ENCODE data around the gene TRH.

TRH gene

DNA sequence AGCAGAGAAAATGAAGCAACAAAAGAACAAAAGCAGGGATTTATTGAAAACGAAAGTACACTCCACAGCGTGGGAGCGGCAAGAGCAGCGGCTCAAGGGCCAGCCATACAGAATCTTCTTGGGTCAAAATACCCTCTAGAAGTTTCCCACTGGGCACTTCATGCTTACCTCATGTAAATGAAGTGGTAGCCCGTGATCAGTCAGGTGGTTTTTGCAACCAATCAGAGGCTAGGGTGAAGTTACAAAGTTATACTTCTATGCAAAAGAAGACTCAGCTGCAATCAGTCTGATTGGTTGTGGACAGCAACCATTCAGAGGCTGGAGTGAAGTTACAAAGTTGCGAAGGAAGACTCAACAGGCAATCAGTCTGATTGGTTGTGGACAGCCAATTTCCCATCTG lies 37.8 kb upstream of the TRH start:
- Histone ChIP-seq H3K27me3 (no peaks in the 10 kb centered on the region), H3K4me3 (ENCODE audit: low read depth, low read length) (peak overlapping the region; percentile 54), H3K9me3 (no peaks in the 10 kb centered on the region), H3K36me3 (no peaks in the 10 kb centered on the region), H3K4me1 (0 out of 2 replicates have a peak, but pooled peaks cover 3% of the 10 kb centered on the region)
- DNase-seq: peak; percentile 43
- TF ChIP-seq, protein P1, sequence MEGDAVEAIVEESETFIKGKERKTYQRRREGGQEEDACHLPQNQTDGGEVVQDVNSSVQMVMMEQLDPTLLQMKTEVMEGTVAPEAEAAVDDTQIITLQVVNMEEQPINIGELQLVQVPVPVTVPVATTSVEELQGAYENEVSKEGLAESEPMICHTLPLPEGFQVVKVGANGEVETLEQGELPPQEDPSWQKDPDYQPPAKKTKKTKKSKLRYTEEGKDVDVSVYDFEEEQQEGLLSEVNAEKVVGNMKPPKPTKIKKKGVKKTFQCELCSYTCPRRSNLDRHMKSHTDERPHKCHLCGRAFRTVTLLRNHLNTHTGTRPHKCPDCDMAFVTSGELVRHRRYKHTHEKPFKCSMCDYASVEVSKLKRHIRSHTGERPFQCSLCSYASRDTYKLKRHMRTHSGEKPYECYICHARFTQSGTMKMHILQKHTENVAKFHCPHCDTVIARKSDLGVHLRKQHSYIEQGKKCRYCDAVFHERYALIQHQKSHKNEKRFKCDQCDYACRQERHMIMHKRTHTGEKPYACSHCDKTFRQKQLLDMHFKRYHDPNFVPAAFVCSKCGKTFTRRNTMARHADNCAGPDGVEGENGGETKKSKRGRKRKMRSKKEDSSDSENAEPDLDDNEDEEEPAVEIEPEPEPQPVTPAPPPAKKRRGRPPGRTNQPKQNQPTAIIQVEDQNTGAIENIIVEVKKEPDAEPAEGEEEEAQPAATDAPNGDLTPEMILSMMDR (IDR thresholded peaks at IDR 0.05; ENCODE audit: low read depth, low read length): no peak

DNA sequence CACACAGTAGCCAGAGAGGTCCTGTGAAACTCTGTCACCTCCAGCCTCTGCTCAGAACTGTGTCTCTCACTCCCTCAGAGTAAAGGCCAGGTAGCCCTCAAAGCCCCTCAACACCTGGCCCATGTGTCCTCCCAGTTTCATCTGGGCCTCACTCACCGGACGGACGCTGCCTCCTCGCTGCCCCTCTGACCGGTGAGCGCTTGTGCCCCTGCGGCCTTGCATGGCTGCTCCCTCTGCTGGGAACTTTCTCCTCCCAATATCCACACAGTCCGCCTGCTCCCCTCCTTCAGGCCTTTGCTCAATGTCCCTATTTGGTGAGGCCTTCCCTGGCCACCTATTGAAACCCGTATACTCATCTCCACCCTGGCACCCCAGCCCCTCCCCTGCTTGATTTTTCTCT lies 36.8 kb upstream of the TRH start:
- no peak for DNase-seq
- TF ChIP-seq, protein P1 (IDR thresholded peaks at IDR 0.05; ENCODE audit: low read depth, low read length): no peak
- H3K27me3 ChIP-seq: no peaks in the 10 kb centered on the region
- no peaks in the 10 kb centered on the region for H3K9me3 ChIP-seq
- no peaks in the 10 kb centered on the region for H3K36me3 ChIP-seq
- 0 out of 2 replicates have a peak, but pooled peaks cover 3% of the 10 kb centered on the region for H3K4me1 ChIP-seq
- H3K4me3 ChIP-seq (ENCODE audit: low read depth, low read length): no peak overlapping the region

DNA sequence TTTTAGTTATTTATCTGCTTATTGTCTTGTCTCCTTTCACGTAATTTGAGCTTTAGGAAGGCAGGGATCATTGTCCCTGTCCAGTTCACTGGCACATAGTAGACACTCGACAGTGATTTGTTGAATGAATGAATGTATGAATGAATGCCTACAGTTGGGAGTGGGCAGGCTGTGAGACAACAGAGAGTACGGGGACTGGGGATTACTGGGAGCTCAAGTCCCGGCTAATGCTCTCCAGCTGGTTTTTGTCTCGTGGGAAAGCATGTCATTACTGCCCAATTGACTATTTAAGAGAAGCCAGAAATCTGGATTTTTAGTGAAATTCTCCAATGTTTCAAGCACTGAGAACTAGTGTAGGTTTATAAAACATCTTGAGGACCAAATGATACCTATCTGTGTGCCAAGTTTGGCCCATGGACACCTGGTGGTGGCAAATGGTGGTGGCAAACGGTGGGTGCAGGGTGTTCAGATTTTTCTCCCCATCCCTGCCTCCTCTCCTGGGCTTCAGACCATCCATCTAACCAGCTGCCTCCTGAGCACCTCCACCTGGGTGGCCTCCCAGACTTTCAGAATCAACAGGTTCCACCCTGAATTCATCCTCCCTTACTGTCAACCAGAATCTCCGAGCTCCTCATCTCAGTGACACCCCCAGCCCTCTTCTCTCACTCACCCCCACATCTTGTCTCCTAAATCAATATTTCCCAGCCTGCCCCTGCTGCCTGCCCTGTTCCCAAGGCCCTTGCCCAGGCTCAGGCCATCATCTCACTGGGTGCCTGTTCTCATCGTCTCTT lies 36.2 kb upstream of the TRH start:
- H3K9me3 ChIP-seq: no peaks in the 10 kb centered on the region
- TF ChIP-seq, protein P1 (IDR thresholded peaks at IDR 0.05; ENCODE audit: low read depth, low read length): peak; percentile 20
- H3K4me1 ChIP-seq: 0 out of 2 replicates have a peak, but pooled peaks cover 3% of the 10 kb centered on the region
- H3K36me3 ChIP-seq: no peaks in the 10 kb centered on the region
- no peak for DNase-seq
- H3K27me3 ChIP-seq: no peaks in the 10 kb centered on the region
- H3K4me3 ChIP-seq (ENCODE audit: low read depth, low read length): no peak overlapping the region

DNA sequence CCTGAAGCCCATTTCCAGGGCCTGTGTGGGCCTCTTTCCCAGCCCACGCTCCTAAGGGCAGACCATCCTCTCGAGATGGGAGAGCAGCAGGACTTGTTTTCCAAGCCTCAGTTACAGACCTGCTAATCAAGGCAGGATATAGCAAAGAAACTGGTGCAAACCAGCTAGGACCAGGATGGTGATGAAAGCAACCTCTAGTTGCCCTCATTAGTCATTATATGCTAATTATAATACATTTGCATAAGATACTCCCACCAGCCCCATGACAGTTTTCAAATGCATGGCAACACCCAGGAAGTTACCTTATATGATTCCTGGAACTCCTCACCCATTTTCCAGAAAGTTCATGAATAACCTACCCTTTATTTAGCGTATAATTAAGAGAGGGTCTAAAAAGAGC lies 34.4 kb upstream of the TRH start:
- Histone ChIP-seq H3K36me3 (no peaks in the 10 kb centered on the region), H3K9me3 (no peaks in the 10 kb centered on the region), H3K27me3 (no peaks in the 10 kb centered on the region), H3K4me1 (0 out of 2 replicates have a peak, but pooled peaks cover 3% of the 10 kb centered on the region), H3K4me3 (ENCODE audit: low read depth, low read length) (no peak overlapping the region)
- TF ChIP-seq, protein P1 (IDR thresholded peaks at IDR 0.05; ENCODE audit: low read depth, low read length): no peak
- no peak for DNase-seq

DNA sequence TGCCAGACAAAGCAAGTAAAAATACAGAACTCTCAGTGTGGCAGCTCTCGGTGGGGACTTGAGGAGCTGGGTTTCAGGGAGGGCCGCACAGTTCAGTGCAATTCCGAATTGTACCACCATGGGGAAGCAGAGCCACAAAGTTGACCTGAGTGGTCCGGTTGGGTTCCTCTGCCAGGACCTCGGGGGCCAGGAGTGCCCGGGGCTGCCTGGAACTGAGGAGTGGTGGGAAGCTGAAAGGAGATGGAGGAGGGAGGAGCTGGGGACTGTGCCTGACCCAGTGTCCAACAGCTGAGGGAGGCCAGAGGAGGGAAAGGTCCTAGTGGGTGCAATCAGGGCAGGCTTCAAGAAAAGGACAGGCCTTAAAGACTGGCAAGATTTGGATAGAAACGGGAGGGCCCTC lies 32.2 kb upstream of the TRH start:
- no peaks in the 10 kb centered on the region for H3K27me3 ChIP-seq
- no peaks in the 10 kb centered on the region for H3K9me3 ChIP-seq
- TF ChIP-seq, protein P1 (IDR thresholded peaks at IDR 0.05; ENCODE audit: low read depth, low read length): peak; percentile 88
- no peak overlapping the region for H3K4me3 ChIP-seq (ENCODE audit: low read depth, low read length)
- DNase-seq: peak; percentile 81
- no peaks in the 10 kb centered on the region for H3K36me3 ChIP-seq
- no peaks in the 10 kb centered on the region for H3K4me1 ChIP-seq

DNA sequence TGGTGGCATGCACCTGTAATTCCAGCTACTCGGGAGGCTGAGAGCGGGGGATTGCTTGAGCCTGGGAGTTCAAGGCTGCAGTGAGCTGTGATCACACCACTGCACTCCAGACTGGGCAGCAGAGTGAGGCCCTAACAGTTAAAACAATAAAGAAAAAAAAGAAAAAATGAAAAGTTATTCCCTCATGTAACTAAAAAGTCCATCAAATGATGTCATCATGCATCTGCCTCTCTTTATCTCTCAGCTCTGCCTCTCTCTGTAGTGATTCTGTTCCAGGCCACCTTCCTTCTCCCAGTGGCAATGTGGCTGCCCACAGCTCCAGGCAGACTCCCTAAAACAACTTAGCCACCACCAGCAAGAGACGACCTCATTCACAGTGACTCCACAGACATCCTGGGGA lies 31.5 kb upstream of the TRH start:
- no peaks in the 10 kb centered on the region for H3K27me3 ChIP-seq
- no peaks in the 10 kb centered on the region for H3K9me3 ChIP-seq
- TF ChIP-seq, protein P1 (IDR thresholded peaks at IDR 0.05; ENCODE audit: low read depth, low read length): no peak
- H3K4me3 ChIP-seq (ENCODE audit: low read depth, low read length): no peak overlapping the region
- no peaks in the 10 kb centered on the region for H3K36me3 ChIP-seq
- no peaks in the 10 kb centered on the region for H3K4me1 ChIP-seq
- DNase-seq: no peak
